H9 (cell line): ENCODE measurements around the gene TSR1. TPM values are rescaled to one million over a fixed set of nuclear protein-coding genes. Genes with fewer than 3 reads are reported as not detected.

Experiments
- DNase-seq: peaks from one replicate; pipeline ENCODE4 v3.0.0-alpha.2; 2017
- H2AFZ ChIP-seq: one replicate; pipeline ENCODE4 v1.6.1; 2013; ENCODE audit warnings: mild to moderate bottlenecking, low read length, control low read depth, moderate library complexity
- H2AK5ac ChIP-seq: 2 replicates; pipeline ENCODE4 v1.6.1; 2013; ENCODE audit warnings: low read length, control low read depth, mixed read lengths; ENCODE audit not compliant: insufficient read length
- H2BK120ac ChIP-seq: one replicate; pipeline ENCODE4 v1.6.1; 2013; ENCODE audit warnings: low read depth, mild to moderate bottlenecking, low read length, control low read depth, inconsistent platforms; ENCODE audit not compliant: poor library complexity, severe bottlenecking
- H2BK12ac ChIP-seq: 2 replicates; pipeline ENCODE4 v1.6.1; 2013; ENCODE audit warnings: low read length, control low read depth, mixed read lengths, low read depth; ENCODE audit not compliant: insufficient read length
- H2BK15ac ChIP-seq: 2 replicates; pipeline ENCODE4 v1.6.1; 2013; ENCODE audit warnings: low read depth, low read length, control low read depth
- H2BK20ac ChIP-seq: one replicate; pipeline ENCODE4 v1.6.1; 2013; ENCODE audit warnings: low read depth, mild to moderate bottlenecking, low read length, control low read depth, inconsistent platforms; ENCODE audit not compliant: poor library complexity, severe bottlenecking
- H2BK5ac ChIP-seq: 2 replicates; pipeline ENCODE4 v1.6.1; 2013; ENCODE audit warnings: low read length, control low read depth, mixed read lengths; ENCODE audit not compliant: insufficient read length
- H3K14ac ChIP-seq: 2 replicates; pipeline ENCODE4 v1.6.1; 2013; ENCODE audit warnings: low read length, control low read depth; ENCODE audit not compliant: insufficient read depth
- H3K18ac ChIP-seq: 2 replicates; pipeline ENCODE4 v1.6.1; 2013; ENCODE audit warnings: low read depth, mild to moderate bottlenecking, mixed read lengths, low read length, control low read depth; ENCODE audit not compliant: insufficient read length
- H3K23ac ChIP-seq: 2 replicates; pipeline ENCODE4 v1.6.1; 2013; ENCODE audit warnings: low read length, control low read depth, mixed read lengths, low read depth; ENCODE audit not compliant: insufficient read length
- H3K23me2 ChIP-seq: 2 replicates; pipeline ENCODE4 v1.6.1; 2013; ENCODE audit warnings: low read depth, mild to moderate bottlenecking, mixed read lengths, low read length, control low read depth; ENCODE audit not compliant: insufficient read length, poor library complexity, severe bottlenecking
- H3K27ac ChIP-seq: 2 replicates; pipeline ENCODE4 v1.5.1; 2013; ENCODE audit warnings: low read length, control low read depth, mixed read lengths, low read depth; ENCODE audit not compliant: insufficient read length
- H3K27me3 ChIP-seq: 2 replicates; pipeline ENCODE4 v1.6.1; 2013; ENCODE audit warnings: low read length, control low read depth, inconsistent platforms; ENCODE audit not compliant: insufficient read depth
- H3K4ac ChIP-seq: 2 replicates; pipeline ENCODE4 v1.6.1; 2013; ENCODE audit warnings: low read depth, mild to moderate bottlenecking, control low read depth, inconsistent platforms, low read length, moderate library complexity
- H3K4me1 ChIP-seq: 2 replicates; pipeline ENCODE4 v1.6.1; 2013; ENCODE audit warnings: low read length, control low read depth, inconsistent platforms; ENCODE audit not compliant: insufficient read depth
- H3K4me2 ChIP-seq: 2 replicates; pipeline ENCODE4 v1.6.1; 2013; ENCODE audit warnings: low read length, control low read depth, mixed read lengths; ENCODE audit not compliant: insufficient read length, insufficient read depth
- H3K56ac ChIP-seq: 2 replicates; pipeline ENCODE4 v1.6.1; 2013; ENCODE audit warnings: low read depth, mild to moderate bottlenecking, mixed read lengths, low read length, control low read depth; ENCODE audit not compliant: insufficient read length
- H3K79me1 ChIP-seq: 2 replicates; pipeline ENCODE4 v1.6.1; 2013; ENCODE audit warnings: low read depth, mild to moderate bottlenecking, moderate library complexity, low read length, control low read depth, inconsistent platforms; ENCODE audit not compliant: insufficient read depth, poor library complexity, severe bottlenecking
- H3K79me2 ChIP-seq: 2 replicates; pipeline ENCODE4 v1.6.1; 2013; ENCODE audit warnings: low read length, control low read depth, inconsistent platforms; ENCODE audit not compliant: insufficient read depth
- H3K9ac ChIP-seq: 2 replicates; pipeline ENCODE4 v1.6.1; 2013; ENCODE audit warnings: low read length, control low read depth, mixed read lengths; ENCODE audit not compliant: insufficient read length; ENCODE audit errors: extremely low read depth
- H3K9me3 ChIP-seq: one replicate; pipeline ENCODE4 v1.6.1; 2013; ENCODE audit warnings: low read depth, low read length, inconsistent platforms; ENCODE audit not compliant: control insufficient read depth
- H3T11ph ChIP-seq: one replicate; pipeline ENCODE4 v1.6.1; 2013; ENCODE audit warnings: mild to moderate bottlenecking, low read length, control low read depth, inconsistent platforms
- H4K20me1 ChIP-seq: one replicate; pipeline ENCODE4 v1.6.1; 2013; ENCODE audit not compliant: control insufficient read depth, insufficient read length, insufficient read depth
- H4K5ac ChIP-seq: 2 replicates; pipeline ENCODE4 v1.6.1; 2013; ENCODE audit warnings: low read depth, mild to moderate bottlenecking, mixed read lengths, low read length, control low read depth; ENCODE audit not compliant: insufficient read length
- H4K8ac ChIP-seq: replicated peaks from 2 replicates; pipeline ENCODE4 v1.6.1; 2013; ENCODE audit warnings: low read length, control low read depth, mixed read lengths, low read depth; ENCODE audit not compliant: insufficient read length
- H4K91ac ChIP-seq: 2 replicates; pipeline ENCODE4 v1.6.1; 2013; ENCODE audit warnings: low read depth, mild to moderate bottlenecking, moderate library complexity, mixed read lengths, low read length, control low read depth; ENCODE audit not compliant: insufficient read length
- H3K27ac Mint-ChIP-seq, 3 experiments: 2 replicates in 2 of 3; 3 replicates in 1 of 3; pipeline ENCODE4 v1.8.0; 2020 to 2021; ENCODE audit warnings: mixed read lengths in 3 of 3, mild to moderate bottlenecking in 1 of 3, moderate library complexity in 1 of 3
- H3K27me3 Mint-ChIP-seq: 2 replicates; pipeline ENCODE4 v1.8.0; 2021; ENCODE audit warnings: low read depth, mild to moderate bottlenecking, moderate library complexity, mixed read lengths
- H3K36me3 Mint-ChIP-seq, 3 experiments: 2 replicates in 2 of 3; 3 replicates in 1 of 3; pipeline ENCODE4 v1.8.0; 2020 to 2021; ENCODE audit warnings: low read depth in 3 of 3, mixed read lengths in 3 of 3; ENCODE audit not compliant: insufficient read depth in 1 of 3
- H3K4me1 Mint-ChIP-seq, 2 experiments: 2 replicates each; pipeline ENCODE4 v1.8.0; 2020; ENCODE audit warnings: mixed read lengths in 2 of 2
- H3K4me3 Mint-ChIP-seq, 2 experiments: 2 replicates in 1 of 2; 3 replicates in 1 of 2; pipeline ENCODE4 v1.8.0; 2020 to 2021; ENCODE audit warnings: mild to moderate bottlenecking in 2 of 2, mixed read lengths in 2 of 2, moderate library complexity in 1 of 2
- H3K9me3 Mint-ChIP-seq, 2 experiments: 2 replicates in 1 of 2; 3 replicates in 1 of 2; pipeline ENCODE4 v1.8.0; 2020; ENCODE audit warnings: mild to moderate bottlenecking in 2 of 2, mixed read lengths in 2 of 2, moderate library complexity in 1 of 2
- WGBS: extraction: QIAGEN DNeasy Blood & Tissue Kit; methylation state at CpG from one replicate; pipeline ENCODE4 v1.1.7; 2013; ENCODE audit warnings: missing lambda C conversion rate, low lambda C conversion rate, mixed read lengths; ENCODE audit not compliant: insufficient read length; ENCODE audit errors: extremely low coverage; 5-methylcytosine and 5-hydroxymethylcytosine counted together
- total RNA-seq: library from RNA; stranded (reverse); gene quantifications from 2 replicates; pipeline ENCODE4 v1.2.1, GENCODE V29; 2021
- TF ChIP-seq, protein P1 (sequence below): fragments of 200-600 bp; sonication (generic); conservative IDR thresholded peaks from 3 replicates; pipeline ENCODE4 v1.8.0; 2021; ENCODE audit warnings: antibody characterized with exemption, mild to moderate bottlenecking

The TSR1 gene
- total RNA-seq, 1 experiment from 2014 or later: 81.1 TPM

DNA sequence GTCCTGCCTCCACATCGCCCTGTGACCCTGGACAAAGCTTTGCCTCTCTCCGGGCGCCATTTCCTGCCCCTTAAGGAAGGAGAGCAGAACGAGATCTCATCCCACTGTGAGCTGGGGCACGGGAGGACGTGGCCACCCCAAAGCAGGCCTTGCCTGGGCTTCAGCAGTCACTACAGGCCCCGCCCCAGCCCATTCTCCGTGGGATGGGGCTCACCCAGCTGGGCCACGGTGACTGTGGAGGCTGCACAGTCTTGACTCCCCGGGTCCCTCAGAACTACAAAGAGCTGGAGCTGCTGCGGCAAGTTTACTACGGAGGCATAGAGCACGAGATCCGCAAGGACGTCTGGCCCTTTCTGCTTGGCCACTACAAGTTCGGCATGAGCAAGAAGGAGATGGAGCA, 36.4 kb upstream of the TSR1 start:
- H3K23me2 ChIP-seq: no peaks in the 10 kb centered on the region
- no peak overlapping the region for H3K4me2 ChIP-seq
- no peak overlapping the region for H3K9ac ChIP-seq
- no peak overlapping the region for H2BK5ac ChIP-seq
- no peak overlapping the region for H3K18ac ChIP-seq
- no peaks in the 10 kb centered on the region for H3K9me3 Mint-ChIP-seq
- no peak overlapping the region for H2BK12ac ChIP-seq
- no peak overlapping the region for H4K91ac ChIP-seq
- H2BK120ac ChIP-seq: no peak overlapping the region
- H3K9me3 ChIP-seq: no peaks in the 10 kb centered on the region
- no peak overlapping the region for H2BK20ac ChIP-seq
- H3K4me3 Mint-ChIP-seq: no peak overlapping the region
- no peaks in the 10 kb centered on the region for H3K27me3 Mint-ChIP-seq
- no peaks in the 10 kb centered on the region for H3K79me1 ChIP-seq
- H3K23ac ChIP-seq: no peak overlapping the region
- no peaks in the 10 kb centered on the region for H3K4me1 ChIP-seq
- H3K79me2 ChIP-seq: no peaks in the 10 kb centered on the region
- no peak overlapping the region for H3T11ph ChIP-seq
- WGBS: no CpG with 5 or more reads among the region's 16 CpGs
- H3K56ac ChIP-seq: no peak overlapping the region
- H3K36me3 Mint-ChIP-seq: peaks cover 3 to 25% (median 25%) of the 10 kb centered on the region in 3 experiments; a peak in 6 of 7 replicates
- no peak overlapping the region for H4K5ac ChIP-seq
- no peak for DNase-seq
- no peak overlapping the region for H2AFZ ChIP-seq
- no peak overlapping the region for H4K8ac ChIP-seq
- no peaks in the 10 kb centered on the region for H3K27me3 ChIP-seq
- H3K27ac Mint-ChIP-seq: no peak overlapping the region
- TF ChIP-seq, protein P1, sequence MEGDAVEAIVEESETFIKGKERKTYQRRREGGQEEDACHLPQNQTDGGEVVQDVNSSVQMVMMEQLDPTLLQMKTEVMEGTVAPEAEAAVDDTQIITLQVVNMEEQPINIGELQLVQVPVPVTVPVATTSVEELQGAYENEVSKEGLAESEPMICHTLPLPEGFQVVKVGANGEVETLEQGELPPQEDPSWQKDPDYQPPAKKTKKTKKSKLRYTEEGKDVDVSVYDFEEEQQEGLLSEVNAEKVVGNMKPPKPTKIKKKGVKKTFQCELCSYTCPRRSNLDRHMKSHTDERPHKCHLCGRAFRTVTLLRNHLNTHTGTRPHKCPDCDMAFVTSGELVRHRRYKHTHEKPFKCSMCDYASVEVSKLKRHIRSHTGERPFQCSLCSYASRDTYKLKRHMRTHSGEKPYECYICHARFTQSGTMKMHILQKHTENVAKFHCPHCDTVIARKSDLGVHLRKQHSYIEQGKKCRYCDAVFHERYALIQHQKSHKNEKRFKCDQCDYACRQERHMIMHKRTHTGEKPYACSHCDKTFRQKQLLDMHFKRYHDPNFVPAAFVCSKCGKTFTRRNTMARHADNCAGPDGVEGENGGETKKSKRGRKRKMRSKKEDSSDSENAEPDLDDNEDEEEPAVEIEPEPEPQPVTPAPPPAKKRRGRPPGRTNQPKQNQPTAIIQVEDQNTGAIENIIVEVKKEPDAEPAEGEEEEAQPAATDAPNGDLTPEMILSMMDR: no peak
- H3K27ac ChIP-seq: no peak overlapping the region
- H2BK15ac ChIP-seq: no peak overlapping the region
- no peak overlapping the region for H3K14ac ChIP-seq
- H2AK5ac ChIP-seq: no peak overlapping the region
- H4K20me1 ChIP-seq: no peaks in the 10 kb centered on the region
- no peak overlapping the region for H3K4ac ChIP-seq
- peaks cover 13 to 19% of the 10 kb centered on the region in 2 experiments for H3K4me1 Mint-ChIP-seq
